DLD1 (cell line): Measurements from ENCODE around the gene ZCCHC2.

ENCODE experiments used
- in situ Hi-C: cut with HindIII; loops from 2 replicates; pipeline ENCODE4 v1.10.0; 2017; ENCODE audit warnings: low sequenced_read_pairs

ZCCHC2 gene

DNA sequence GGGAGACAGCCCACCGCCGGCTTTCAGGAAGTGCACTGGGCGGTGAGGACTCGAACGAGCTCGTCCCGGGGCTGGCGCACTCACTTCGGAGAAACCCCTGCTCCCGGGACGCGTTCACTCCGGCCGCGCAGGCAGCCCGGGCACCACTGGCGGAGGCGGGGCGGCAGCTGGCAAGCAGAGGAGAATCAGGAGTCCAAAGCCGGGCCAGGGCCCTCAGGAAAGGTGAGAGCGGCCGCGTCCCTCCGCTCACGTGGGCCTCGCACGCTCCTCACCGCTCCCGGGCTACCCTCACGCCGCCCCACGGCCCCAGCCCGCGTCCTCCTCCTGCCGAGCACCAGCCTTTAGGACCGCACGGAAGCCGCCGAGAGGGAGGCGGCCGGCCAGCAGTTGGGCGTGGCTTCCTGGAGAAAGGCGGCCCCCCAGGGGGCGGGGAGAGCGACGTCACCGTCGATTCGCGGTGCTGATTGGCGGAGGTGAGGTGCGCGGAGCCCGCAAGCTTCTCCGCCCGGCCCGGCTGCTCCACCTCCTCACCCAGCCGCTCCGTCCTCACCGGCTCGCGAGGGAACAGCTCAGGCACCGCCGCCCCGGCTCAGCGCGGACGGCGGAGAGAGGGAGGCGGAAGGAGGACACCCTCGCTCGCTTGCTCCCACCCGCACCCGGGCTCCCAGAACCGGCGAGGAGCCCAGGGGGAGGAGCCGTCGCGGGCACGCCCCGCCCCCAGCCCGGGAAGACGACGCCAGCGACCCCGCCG is at the start of gene ZCCHC2:
ZCCHC2 (plus strand) TSS at position 522 of the 751 bp plus-strand sequence. CDS start 400 bp downstream, outside the sequence.
- in situ Hi-C loops, result no loop called here

DNA sequence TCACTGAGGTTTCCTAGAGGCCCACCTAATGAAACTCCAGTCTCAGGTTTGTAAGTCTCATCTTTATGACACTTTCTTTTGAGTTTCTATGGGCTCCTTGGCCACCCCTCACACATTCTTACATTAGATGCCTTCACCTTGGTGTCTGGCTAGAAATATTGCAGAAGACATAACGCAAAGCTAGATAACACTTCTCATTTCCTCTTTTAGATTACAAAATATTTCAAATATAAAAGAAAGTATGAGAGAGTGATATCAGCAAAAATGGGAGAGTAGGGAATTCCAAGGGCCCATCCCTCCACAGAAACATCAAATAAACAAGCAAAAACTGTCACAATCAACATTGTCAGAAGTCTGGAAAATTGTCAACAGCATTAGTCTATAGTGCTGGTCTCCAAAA is 43.3 kb upstream of the ZCCHC2 start:
- in situ Hi-C loops, result no loop called here

DNA sequence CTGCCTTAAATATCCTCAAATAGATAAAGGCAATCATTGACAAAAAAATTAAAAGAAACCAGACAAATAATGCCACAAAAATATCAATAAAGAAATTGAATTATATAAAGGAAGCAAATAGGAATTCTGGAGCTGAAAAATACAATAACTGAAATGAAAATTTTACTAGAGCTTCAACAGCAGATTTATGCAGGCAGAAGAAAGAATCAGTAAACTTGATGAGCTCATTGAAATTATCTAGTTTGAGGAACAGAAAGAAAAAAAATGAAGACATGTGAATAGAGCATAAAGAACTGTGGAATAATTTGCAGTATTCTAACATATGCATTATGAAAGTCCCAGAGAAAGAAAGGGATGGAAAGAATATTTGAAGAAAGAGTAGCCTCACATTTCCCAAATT is 41.9 kb upstream of the ZCCHC2 start:
- in situ Hi-C loops, result no loop called here

- in situ Hi-C loops, result no loop called here
Measured at GRCh38 chr18:62484941-62485340, 37.9 kb upstream of the ZCCHC2 start.

DNA sequence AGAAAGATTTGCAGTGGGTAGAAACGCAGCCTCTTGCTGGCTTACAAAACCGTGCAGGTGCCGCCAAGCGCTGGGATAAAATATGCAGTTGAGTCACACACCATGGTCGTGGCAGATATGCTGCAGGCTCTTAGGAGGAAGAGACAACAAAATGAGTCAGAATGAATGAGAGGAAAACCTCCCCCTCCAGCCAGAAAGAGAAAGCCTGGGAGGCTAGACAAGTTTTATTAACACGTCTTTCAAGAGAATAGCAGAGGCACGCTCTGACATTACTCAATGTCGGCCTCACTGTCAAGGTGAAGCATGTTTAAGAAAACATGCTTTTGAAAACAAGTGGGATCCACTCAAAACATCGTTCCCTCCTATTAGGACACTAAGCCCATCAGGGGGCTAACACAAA is 37.1 kb upstream of the ZCCHC2 start:
- in situ Hi-C loops, result no loop called here

DNA sequence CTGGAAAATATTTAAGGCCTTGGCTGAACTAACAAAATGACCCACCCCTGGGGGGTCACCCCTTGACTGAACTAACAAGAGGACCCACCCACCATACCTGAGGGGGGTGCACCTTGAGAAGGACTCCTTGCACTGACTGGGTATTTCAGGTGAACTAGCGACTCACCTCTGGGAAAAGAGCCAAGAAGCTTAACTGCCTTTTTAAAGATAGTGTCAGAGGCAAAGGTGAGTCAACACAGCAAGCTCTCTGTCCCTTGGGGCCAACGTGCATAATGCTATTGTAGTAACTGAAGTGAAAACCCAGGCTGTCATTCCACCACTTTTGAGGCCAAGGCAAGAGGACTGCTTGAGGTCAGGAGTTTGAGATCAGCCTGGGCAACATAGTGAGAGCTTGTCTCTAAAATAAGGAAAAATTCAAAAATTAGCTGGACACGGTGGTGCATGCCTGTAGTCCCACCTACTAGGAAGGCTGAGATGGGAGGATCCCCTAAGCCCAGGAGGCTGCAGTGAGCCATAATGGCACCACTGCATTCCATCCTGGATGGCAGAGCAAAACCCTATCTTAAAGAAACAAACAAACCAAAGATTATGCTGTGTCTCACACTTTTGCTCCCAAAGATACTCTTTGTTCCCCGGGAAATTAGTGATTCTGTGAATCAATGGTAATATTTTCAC is 36.4 kb upstream of the ZCCHC2 start:
- in situ Hi-C loops, result no loop called here

- in situ Hi-C loops, result no loop called here
Measured at GRCh38 chr18:62487161-62487560, 35.7 kb upstream of the ZCCHC2 start.

GRCh38 chr18:62490967-62491695 is 31.7 kb upstream of the ZCCHC2 start:
- in situ Hi-C loops, result no loop called here

GRCh38 chr18:62493033-62493862 is 29.6 kb upstream of the ZCCHC2 start:
- in situ Hi-C loops, result no loop called here

DNA sequence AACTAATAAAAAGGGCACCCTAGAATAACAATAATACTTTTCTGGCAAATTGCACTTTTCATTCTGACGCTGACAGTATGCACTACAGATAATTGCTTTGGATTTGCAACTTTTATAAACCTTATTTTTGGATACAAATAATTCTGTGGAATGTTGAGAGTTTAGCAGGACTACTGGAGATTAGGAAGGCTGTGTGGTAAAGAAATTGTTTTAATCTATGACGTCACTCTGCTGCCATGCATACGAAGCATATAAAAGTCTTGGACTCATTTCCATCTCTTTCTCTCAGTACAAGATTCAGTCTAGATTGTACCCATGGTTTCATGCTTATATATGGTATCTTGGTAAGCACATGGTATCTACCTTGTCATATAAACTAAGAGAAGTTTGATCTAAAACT is 28.1 kb upstream of the ZCCHC2 start:
- in situ Hi-C loops, result no loop called here

DNA sequence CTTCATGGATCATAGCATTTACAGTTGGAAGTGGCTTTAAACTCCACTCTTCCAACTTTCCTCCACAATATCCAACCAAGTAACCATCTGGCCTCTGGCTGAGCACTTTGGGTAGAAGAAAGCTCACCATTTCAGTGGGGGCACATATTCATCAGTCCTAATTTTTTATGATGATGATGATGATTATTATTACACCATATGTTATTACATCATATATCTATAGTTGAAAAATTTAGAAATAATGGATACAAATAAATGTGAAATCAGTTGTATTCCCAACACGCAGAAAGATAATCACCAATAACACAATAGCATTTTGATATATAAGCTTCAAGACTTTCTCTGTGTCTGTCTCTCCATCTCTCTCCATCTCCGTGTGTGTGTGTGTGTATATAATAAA is 26.6 kb upstream of the ZCCHC2 start:
- in situ Hi-C loops, result no loop called here

DNA sequence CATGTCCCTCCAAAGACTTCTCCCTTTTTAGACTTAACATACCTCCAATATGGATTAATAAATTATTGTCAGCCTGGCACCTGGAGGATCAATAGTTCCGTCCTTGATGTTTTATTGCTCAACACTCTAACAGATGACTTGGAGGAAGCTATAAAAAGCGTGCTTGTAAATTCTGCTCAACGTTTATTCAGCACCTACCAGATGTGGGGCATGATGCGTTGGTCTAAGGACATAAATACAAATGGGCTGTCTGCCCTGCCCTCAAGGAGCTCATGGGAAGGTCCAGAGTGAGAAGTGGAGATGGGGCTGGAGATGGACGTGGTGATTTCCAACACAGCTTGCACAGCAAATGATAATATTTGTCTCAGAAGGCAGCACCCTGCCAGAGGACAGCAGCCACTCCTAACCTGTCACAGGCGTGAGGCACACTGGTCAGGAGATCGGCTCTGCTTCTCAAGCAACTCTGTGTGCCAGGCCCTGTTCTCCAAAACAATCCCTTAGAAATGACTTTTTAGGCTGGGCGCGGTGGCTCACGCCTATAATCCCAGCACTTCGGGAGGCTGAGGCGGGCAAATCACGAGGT is 25.5 kb upstream of the ZCCHC2 start:
- in situ Hi-C loops, result no loop called here

- in situ Hi-C loops, result no loop called here
Measured at GRCh38 chr18:62498616-62499262, 24.1 kb upstream of the ZCCHC2 start.

DNA sequence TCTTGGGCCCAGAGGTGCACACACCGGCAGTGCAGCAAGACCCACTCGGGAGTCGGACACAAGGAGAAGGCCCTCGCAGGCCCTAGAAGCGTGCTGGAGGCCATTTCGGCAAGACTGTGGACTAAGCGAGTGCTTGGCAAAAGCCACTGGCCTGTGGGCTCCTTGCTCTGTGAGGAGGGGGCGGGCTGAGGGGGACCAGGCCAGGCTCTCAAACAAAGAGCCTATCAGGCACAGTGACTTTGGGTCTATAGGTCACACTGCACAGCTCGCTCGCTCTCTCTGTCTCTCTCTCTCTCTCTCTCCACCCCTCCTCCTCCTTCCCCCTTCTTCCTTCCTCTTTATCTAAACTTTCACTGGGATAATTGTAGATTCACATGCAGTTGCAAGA is 23.6 kb upstream of the ZCCHC2 start:
- in situ Hi-C loops, result no loop called here

- in situ Hi-C loops, result no loop called here
Measured at GRCh38 chr18:62500174-62500573, 22.7 kb upstream of the ZCCHC2 start.

DNA sequence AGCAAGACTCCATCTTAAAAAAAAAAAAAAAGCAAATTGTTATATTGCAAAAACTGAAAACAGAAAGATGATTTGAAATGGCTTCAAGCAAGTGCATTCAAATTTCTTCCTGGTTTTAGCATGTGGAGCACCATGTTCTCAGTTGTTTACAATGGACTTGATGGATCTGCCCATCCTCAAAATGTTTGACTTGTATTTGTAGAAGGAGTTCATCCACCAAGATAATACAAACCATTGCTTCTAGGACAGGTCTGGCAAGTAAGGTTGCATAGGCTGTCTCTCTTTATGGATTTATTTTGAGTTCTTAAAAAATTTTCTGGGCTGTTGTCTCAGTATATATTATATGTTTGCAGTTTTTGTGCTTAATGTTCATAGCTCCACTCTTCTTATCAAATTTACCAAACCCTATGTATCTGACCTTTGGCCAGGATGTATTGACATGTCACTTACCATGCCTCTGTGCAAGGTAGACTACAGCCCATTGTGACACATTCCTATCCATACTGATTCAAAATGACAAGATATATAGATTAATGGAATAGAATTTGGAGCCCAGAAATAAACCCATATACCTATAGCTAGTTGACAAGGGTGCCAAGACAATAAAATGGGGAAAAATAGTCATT is 21.7 kb upstream of the ZCCHC2 start:
- in situ Hi-C loops, result no loop called here

DNA sequence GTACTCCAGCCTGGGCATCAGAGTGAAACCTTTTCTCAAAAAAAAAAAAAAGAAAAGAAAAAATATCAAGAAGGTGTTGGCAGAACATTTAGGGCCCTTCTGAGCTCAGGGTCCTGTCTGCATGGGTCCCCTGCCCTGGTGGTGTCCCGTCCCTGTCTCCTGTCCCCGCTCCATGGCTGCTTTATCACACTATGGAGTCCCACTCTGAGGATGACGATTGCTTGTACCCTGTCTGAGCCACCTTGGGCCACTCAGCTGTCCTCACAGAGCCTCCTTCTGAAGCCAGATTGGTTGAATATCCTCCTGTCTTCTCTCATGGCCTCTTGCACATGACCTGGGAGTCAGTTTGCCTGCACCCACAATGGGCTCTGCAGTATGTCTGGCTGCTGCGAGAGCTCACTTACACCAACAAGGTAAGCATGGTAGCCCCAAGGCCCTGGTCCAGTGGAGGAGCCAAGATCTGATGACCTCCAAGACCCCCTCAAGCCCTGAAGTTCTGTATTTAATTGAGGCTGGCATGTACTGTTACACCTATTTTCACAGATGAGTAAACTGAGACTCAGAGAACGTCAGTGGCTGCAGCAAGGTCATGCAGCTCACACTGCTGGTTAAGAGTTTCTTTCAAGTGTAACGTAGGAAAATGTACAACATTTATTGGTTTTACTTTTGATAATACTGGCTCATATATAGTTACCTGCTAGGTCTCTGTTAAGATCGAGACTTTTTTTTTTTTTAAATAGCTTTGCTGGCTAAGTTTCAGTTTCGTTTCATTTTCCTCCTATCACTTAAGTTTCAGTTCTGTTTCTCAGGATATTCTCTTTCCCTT is 16.9 kb upstream of the ZCCHC2 start:
- in situ Hi-C loops, result no loop called here

- in situ Hi-C loops, result no loop called here
Measured at GRCh38 chr18:62506495-62507143, 16.2 kb upstream of the ZCCHC2 start.
